Activated CD4-positive, CD25-positive, alpha-beta regulatory T cell treated with anti-CD3 and anti-CD28 coated beads, Interleukin-2, amount 50 U/mL, for 16 hours (primary cell): ENCODE data around the gene GCN1.

Experiments used
- DNase-seq: peaks from one replicate; pipeline ENCODE4 v3.0.0-alpha.2; 2020; ENCODE audit warnings: low read depth, low spot score

GCN1 gene

DNA sequence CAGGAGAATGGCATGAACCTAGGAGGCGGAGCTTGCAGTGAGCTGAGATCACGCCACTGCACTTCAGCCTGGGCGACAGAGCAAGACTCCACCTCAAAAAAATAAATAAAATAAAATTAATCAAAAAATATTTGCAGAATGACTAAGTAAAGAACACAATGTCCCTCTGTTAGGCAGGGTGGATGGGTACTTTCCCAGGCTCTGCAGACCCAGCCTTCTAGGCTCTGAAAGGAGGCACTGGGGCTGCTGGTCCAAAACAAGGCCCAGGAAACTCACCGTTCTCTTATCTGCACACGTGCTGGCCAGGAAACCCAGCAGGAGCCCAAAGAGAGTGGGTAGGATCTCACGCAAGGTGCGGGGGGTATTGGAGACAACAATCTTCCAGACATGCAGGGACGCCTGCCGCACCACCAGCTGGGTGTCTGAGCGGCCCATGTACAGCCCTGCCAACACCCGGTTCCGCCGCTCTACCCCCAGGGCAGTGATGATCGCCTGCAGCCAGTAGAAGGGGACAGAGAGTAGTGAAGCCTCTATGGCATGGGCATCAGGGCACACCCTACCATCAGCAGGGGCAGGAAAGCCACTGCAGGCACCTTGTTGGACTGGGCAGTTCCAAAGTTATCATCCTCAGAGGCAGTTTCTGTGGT lies 52.2 kb downstream of the GCN1 start:
- no peak for DNase-seq

DNA sequence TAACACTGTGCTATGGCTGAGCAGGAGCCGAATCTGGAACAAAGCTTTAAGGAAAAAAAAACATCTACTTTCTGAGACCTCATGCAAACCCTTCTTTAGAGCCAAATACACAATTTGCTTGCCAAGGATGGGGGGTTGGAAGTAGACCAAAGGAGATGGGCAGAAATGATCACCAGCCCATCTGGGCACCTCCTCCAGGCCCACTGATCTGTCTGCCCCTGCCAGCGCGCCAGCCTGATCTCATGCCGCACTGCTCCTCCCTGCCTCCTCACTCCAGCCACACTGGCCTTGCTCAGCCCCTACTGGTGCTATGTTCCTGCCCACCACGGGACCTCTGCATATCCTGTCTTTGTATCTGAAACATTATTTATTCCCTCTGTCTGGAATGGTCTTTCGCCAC lies 53.2 kb downstream of the GCN1 start:
- DNase-seq, result no peak

DNA sequence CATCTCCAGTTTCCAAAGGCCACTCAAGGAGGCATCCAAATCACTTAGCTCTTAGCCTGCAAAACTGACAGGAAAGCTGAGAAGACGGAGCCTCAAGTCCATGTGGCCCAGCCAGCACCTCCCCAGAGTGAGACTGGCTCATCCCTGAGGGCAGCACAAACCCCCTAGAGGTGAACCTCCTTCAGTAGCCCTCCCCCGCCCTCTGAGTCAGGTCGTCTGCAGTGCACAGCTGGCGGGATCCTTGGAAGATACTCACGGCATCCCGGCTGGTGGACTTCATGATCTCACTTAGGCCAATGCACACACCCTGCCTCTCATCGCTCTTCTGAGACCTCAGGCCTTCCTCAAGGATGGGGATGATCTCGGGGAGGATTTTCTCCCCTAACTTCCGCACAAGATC lies 53.9 kb downstream of the GCN1 start:
- DNase-seq, result no peak

DNA sequence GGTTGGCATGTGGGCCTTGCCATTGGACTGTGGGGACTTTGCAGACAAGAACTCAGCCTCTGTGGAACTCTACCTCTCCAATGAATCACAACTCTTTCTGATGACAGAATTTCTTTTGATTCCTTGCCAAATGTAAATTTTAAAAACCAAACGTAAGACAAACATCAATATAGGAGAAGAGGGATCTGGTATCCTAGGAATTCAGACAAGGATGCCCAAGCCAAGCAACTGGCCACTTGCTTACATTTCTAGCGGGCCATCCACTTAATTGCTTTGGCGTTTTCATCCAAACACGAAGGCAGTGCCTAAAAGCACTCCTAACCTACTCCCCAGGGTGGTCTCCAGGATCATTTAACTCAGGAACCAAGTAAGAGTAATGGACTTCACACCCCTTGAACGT lies 54.6 kb downstream of the GCN1 start:
- no peak for DNase-seq

DNA sequence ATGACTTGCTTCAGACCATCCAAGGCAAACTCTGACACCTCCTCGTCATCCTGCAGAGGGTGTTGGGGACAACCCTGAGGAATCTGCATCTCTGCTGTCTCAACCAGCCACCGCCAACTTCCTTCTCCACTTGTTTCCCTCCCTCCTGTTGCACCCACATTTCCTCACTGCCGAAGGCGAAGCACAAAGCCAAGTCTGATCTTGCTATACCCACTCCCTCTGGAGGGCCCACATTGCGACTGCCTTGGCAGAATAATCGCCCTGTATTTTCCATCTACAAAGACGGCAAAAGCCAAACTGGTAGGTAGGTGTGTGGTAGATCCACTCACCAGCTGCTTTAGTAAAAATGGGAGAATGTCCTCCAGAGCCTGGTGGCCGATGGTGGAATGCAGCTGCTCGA lies 56.1 kb downstream of the GCN1 start:
- DNase-seq, result no peak

DNA sequence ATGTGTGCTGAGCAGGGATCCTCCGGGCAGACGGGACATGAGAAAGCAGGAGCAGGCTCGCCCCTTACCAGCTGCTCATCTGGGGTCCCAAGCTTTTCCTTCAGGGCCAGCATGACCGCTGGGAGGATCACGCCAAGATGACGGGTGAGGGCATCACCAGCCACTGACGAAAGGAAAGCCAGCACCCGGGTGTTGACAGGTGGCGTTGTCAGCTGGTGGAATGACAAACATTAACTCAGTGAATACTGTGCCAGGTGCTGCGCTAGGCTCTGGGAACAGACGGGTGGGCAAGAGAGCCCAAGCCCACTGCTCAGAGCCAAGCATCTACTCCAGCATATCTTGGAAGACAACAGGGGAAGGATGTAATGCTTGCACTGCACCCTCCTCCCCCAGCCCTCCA lies 56.7 kb downstream of the GCN1 start:
- no peak for DNase-seq

DNA sequence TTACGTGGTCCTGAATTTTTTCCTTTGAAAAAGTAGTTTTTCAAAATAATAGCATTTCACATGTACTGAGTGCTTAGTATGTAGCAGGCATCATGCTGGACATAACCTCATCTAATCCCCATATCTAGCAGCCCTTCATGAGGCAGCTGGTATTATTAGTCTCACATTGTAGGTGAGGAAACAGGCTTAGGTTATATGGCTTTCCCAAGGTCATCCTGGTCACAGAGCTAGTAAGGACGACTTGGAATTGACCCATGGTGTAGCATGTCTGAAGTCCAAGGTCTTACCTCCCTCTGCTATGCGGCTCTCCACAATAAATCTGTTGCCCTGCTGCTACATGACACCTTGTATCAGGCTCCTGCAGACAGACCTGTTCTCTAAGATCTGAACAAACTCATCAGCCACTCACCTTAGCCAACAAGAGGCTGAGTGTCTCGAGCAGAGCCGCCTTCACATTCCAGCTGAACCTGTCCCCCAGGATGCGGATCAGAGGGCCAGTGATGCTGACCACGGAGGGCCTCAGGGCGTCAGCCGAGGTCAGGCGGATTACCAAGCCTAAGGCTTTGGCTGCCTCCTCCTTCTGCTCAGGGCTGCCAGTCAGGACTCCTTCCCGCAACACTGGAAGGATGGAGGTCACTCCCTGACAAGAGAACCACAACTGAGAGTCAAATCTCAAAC lies 58.3 kb downstream of the GCN1 start:
- no peak for DNase-seq

DNA sequence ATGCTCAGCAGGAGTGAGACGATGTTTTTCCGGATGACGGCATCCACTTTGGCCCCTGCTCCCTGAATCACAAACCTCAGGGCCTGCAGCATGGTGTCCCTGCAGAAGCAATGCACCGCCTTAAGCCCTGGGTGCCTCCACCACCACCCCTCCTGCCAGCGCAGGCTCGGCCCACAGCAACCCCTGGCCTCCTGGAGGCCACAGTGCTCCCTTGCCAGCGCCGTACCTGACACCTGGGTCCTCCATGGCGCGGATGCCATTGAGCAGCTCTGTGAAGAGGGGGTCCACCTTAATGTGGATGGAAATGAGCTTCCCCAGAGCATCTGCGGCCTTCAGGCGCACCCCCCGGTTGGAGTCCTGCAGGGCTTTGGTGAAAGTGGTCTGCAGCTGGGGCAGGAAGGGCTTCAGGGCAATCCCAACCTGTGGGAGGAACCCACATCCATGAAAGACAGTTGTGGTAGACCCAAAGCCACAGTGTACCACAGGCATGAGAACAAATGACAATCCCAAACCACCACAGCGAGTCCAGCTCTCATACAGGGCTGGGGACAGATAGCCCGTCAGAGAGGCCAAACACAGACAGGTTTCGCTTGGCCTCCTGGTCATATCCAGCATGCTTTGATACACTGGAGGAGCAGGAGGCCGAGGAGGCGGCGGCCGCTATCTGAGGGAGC lies 60.1 kb downstream of the GCN1 start:
- DNase-seq, result no peak

DNA sequence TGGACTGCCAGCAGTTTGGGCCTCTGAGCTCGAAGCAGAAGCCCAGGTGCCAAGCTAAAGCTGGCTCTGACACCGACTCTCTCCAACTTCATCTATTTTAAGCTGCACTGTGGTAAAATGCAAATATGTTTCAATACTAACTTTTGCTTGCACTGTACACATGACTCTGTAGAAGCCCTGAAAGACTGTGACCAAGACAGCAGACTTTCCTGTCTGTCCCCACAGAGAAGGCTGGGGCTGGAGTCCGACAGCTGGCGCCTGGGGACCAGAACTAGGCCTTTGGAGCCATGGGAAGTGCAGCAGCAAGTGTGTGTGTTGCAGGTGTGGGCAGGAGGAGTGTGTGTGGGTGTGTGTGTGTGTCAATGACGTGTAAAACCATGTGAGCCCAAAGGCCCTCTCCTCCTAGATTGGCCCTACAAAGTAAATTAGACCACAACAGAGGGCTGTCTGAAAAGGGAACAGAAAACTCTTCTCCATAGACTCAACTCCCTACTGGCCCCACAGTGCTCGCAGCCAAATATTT lies 61.6 kb downstream of the GCN1 start:
- DNase-seq, result no peak

DNA sequence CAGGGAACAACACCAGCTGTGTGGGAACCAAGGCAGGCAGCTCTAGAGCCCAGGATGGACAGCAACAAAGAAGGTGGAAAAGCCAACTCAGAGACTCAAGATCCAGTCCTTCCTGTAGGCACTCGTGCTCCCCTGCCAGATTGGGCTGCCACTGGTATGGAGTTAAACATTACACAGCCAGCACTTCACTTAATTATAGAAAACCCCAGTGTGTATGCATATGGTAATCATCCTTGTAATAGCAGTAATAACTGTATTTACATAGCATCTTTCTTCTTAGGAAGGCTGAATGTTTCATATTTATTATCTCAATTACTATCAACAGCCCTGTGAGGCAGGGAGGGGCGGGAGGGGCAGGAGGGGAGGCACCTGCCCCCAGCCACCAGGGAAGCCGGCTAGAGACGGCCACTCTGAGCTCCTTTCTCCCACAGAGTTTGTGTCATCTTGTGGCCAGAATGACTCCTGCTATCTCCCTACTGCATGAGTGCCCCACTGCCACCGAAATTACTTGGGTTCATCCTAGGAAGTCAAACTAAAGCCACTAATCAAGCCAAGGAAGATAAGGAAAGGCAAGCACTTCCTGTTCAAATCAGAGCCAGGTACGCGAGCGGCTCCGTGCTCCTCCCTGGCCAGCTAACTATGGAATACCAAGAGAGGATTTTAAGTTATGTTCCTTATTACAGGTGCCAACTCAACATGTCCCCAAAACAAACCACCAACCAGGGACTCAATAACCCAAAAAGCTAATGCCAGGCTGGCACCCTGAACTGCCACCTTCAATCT lies 62.3 kb downstream of the GCN1 start:
- no peak for DNase-seq

DNA sequence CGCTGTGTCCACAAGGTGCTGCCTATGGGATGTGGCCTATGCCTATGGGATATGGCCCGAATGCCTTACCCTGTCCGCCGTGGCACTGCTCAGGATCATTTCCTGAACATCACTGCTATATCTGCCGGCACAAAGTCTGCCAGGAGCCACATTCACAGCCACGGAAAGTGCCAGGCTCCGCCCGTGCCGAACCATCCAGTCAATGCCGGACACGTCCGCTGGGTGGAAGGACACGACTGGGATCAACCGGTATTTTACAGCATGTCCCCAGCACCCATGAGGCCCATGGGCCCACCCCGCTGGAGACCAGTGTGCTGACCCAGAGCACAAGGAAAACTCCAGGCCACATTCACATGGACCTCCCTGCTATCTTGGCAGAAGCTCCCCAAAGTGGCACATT lies 63.4 kb downstream of the GCN1 start:
- DNase-seq, result no peak

DNA sequence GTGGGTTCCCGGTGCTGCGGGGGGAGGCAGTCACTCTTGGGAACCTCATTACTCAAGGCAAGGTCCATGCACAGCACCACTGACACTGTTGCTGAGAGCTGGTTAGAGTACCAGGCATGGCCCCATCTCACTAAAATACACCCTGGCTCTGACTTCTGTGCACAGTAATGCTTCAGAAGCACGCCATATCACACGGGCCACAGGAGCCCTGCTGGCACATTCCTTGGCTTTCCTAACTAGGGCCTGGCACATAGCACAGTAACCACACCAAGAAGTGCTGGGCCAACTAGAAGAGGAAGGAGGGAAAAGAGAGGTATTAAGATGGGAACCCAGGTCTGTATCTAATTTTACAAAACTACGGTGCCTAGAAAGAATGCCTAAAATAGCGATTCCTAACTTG lies 64.5 kb downstream of the GCN1 start:
- DNase-seq, result no peak

DNA sequence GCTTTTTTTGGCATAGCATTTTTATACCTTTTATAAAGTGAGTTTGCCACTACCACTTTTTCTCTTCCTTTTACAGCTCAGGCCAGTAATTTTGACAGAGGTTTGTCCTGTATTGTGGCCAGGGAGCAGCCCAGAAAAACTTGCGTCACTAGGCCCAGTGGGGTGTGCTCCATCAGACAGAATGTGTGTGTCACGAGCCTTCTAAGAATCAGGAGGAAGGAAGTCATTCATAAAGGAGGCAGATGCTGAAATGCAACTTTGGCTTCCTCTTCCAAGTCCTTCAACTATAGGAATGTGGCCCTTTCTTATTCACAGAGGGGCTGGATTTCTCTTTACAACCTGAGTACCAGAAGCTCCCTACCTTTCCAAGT lies 67.9 kb downstream of the GCN1 start:
- no peak for DNase-seq

DNA sequence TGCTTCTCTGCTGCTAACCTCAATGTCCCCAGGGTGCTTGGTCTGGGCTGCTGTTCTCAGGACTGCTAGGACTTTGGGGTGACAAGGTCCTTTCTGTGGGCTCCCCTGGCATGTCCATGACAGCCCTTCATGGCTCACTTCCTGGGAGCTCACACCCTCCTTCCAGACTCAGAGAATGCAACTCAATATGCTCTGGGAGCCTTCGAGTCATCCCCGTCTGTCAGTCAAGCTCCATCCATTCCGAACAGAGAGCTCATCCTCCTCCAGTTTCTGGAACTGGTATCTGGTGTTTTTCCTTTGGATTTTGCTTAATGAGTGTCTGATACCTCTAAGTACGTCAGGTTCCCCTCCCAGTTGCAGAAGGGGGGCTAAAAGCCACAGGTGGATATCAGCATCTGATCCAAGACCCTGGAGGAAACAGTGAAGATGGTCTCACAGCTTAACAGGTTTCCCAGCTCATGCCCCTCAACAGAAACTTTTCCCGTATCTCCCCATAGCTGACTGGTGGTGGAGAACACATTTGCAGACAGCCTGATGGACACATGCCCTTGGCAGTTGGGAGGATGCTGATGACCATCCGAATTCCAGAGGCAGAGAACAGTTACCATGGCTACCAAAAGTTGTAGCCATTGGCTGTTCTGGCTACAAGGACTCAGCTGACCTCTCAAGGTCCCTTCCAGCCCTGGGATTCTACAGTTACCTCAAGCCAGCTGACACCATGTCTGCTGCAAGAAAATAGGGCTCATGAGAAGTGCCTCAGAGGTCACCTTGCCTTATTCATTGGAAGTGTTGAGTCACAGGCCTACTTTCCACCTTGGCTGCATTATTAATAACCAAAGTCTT lies 68.5 kb downstream of the GCN1 start:
- DNase-seq, result no peak

DNA sequence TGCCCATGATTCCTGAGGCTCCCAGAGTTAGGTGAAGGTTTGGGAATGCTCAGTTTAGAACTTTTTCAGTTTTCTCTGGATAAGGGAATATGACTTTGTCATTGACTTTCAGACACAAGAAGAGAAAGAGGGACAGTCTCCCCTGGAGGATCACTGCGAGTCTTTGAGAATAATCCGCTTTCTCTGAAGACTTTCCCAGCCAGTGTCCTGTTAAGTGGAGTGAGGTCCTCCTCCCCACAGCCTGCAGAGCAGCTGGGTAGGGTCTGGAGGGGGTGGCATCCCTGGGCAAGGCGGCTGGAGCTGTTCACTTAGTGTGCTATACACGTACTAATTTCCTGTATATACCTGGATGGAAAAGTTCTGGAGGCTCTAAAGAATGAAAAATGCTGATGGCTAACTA lies 69.5 kb downstream of the GCN1 start:
- DNase-seq, result no peak

DNA sequence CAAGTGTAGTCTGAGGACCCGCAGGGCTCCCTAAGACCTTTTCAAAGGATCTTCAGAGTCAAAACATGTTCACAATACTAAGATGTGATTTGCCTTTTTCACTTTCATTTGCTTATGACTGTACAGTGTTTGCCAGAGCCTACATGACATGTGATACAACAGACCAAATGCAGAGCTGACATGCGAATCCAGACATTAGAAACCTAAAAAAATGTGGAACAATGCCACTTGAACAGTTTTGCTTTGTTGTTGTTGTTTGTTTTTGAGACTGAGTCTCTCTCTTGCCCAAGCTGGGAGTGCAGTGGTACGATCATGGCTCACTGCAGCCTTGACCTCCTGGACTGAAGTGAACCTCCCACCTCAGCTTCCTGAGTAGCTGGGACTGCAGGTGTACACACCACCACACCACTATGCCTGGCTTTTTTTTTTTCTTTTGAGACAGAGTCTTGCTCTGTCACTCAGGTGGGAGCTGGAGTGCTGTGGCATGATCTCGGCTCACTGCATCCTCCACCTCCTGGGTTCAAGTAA lies 72.7 kb downstream of the GCN1 start:
- no peak for DNase-seq

DNA sequence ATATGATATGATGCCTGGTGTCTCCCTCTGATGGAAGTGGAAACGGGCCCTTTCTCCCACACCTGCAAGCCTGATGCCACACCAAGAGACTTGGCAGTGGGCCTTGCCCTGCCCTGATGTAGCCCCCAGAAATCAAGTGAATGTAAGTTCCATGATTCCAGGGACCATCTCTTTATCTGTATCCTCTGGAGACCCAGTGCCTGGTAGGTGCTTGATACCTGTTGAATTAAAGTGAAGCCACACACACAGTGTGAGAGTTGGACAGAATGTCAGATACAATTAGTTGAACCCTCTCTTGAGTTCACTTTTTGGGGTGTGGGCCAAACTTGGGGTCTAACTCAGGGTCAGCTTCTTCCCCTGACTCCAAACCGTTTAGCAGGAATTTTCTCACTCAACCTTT lies 73.2 kb downstream of the GCN1 start:
- no peak for DNase-seq

DNA sequence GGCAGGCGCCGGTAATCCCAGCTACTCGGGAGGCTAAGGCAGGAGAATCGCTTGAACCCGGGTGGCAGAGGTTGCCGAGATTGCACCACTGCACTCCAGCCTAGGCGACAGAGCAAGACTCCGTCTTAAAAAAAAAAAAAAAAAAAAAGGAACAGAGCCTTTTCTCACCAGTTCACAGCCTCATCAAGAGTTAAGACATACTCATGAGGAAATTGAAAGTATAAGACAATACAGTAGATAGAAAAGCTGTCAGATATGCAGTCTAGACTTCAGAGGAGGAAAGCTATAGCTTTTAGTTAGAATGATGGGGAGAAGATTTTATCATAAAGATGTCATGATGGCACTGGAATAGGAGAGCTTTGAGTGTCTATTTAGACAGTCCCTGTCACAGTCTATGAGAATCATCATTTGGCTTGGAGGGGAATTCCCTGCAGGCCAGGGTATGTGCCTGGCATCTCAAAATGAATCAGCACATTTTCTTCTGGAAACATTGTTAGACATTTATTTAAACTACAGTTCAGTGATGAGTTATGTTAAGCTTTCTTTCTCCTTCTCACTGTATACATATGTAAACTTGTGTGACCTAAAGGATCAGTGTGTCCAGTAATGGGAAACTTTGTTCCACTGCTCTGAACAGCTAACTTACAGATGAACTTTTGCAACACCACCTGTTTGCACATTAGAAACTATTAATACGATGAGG lies 75.1 kb downstream of the GCN1 start:
- DNase-seq, result no peak

DNA sequence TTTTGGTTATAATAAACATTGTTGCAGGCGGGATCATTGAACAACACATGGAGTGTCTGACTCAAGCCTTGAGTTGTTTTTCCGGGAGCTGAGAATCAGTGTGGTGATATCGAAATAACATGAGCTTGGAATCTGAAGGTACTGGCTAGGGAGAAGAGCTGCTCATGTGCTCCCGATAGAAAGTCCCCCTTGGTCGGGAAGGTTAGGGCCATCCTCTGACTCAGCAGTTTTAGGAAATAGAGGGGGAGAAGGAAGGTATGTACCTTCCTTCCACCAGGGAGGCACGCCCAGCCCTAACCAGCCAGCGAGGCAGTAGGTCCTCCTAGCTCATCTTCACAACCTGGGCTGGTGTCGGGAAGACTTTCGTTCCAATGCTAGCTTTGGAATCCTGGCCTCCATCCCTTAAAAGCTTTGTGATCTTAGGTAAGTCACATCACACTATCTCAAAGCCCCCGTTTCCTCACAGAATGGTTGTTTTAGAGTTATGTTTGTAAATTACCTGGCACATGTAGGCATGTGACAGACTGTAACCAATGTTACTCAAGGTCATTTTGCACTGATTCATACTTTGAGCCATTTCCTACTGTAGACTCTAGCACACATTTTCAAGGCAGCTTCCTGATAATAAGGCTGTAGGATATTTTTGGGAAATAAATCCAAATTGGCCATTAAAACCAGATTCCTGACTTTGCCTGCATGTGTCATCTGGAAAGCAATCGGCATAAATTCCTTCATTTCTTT lies 76.0 kb downstream of the GCN1 start:
- no peak for DNase-seq

DNA sequence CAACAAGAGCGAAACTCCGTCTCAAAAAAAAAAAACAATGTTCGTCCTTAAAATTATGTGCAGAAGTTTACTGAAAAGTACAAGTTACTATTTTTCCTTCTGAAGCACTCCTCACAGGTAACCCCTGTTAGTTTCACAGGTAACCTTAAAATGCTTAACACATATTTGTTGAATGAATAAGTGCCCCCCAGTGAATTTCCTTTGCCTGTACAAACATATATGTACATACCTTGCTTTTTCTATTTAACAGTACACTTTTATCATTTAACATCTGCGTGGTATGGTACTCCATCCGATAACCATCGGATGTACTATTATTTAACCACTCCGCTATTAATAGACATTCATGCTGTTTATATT lies 76.6 kb downstream of the GCN1 start:
- no peak for DNase-seq
